Esophagus muscularis mucosa (tissue), 3 donors: ENCODE measurements around the gene SOS1.

Experiments
- CTCF ChIP-seq, 3 experiments: fragments of 200-600 bp in 2 of 3; fragments of 450-650 bp in 1 of 3; sonication (generic) in 2 of 3; IDR thresholded peaks; one replicate each; pipeline ENCODE4 v1.5.1; 2017 to 2019; ENCODE audit warnings: antibody characterized with exemption in 3 of 3, mild to moderate bottlenecking in 2 of 3, moderate library complexity in 1 of 3
- POLR2A ChIP-seq: fragments of 450-650 bp; IDR thresholded peaks from one replicate; pipeline ENCODE4 v1.6.1; 2017; ENCODE audit warnings: antibody characterized with exemption, moderate library complexity, mild to moderate bottlenecking, low read depth

DNA sequence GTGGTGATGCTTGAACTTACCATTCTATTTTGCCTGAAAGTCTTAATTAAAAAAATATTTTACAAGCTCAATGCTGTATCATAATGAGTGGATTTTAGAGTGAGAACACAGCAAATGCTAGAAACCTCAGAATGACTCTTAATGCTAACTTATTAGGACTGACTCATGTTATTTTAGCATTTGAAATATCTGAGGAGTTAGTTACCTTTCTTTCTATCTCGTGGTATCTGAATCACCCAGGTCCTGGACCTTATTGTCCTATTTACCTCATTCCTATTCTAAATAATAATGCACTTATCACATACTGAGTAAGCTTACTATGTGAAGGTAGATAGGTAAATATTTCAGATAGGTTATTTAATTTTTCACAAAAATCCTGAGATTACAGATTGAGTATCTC, 70.7 kb downstream of the SOS1 start:
- TF ChIP-seq CTCF (IDR thresholded peaks at IDR 0.05) (no peak), POLR2A (no peak)
